GM19035 (cell line): Measurements from ENCODE around the gene MAD1L1.
"Not testable (repeated sequence)": the region's sequence is repeated elsewhere in the genome, so short reads cannot be mapped to it uniquely, and the experiment has no call there.

Source experiments
- ATAC-seq: cut with Tn5 transposase; IDR thresholded peaks from one replicate; pipeline ENCODE4 v1.9.1; 2021; ENCODE audit not compliant: unreplicated experiment

The MAD1L1 gene

DNA sequence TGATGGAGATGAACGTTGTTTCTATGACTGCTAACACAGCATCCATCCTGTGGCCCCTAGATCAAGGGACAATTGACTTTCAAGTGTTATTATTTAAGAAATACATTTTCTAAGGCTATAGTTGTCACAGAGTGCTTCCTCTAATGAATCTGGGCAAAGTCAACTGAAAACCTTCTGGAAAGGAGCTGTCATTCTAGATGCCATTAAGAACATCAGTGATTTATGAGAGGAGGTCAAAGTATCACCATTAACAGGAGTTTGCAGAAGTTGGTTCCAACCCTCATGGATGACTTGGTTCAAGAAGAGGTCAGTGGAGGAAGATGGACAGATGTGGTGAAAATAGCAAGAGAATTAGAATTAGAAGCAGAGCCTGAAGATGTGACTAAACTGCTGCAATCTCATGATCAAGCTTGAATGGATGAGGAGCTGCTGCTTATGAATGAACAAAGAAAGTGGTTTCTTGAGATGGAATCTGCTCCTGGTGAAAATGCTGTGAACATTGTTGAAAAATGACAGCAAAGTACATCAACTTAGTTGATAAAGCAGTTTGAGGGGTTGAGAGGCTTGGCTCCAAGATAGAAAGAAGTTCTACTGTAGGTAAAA lies 400.7 kb downstream of the MAD1L1 start:
- not testable (repeated sequence) for ATAC-seq

DNA sequence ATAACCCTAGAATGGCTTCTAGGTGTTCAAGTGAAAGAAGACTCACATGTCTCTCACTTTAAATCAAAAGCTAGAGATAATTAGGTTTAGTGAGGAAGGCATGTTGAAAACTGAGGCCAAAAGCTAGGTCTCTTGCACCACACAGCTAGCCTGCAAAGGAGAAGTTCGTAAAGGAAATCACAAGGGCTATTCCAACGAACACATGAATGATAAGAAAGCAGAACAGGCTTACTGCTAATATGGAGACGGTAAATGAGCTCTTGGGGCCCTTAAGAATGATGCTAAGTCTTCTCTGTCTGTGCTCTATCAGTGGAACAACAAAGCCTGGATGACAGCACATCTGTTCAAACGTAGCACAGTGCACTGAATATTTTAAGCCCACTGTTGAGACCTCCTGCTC lies 401.3 kb downstream of the MAD1L1 start:
- not testable (repeated sequence) for ATAC-seq

DNA sequence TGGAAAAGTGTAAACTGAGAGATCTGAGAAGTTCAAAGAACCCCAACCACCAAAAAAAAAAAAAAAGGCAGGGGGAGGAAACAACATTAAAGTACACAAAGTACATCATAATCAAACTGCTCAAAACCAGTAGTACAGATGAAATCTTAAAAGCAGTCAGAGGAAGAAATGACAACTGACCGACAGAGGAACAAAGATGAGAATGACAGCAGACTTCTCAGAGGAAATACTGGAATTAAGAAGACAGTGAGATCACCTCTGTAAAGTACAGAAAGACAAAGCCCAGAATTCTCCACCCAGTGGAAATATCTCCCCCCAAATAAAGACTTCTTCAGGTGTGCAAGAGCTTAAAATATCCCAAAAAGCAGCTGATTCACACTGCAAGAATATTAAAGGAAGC lies 403.1 kb downstream of the MAD1L1 start:
- ATAC-seq = not testable (repeated sequence)

DNA sequence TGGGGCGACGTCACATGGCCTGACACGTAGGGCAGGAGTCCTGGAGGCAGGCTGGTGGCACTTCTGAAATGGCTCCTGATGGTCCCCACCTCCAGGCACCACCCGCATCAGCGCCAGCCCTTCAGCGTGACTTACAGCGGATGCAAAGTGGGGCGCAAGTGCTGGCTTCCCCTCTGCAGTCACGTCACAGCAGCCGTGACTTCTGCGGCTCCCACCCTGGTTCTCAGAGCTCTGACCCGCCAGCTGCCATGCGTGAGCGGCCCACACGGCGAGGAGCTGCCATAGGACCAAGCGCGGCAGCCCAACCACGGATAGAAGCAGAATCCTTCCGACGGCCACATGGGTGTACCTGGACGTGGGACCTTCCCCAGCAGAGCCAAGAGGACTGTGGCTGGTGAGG lies 403.6 kb downstream of the MAD1L1 start:
- no peak for ATAC-seq

DNA sequence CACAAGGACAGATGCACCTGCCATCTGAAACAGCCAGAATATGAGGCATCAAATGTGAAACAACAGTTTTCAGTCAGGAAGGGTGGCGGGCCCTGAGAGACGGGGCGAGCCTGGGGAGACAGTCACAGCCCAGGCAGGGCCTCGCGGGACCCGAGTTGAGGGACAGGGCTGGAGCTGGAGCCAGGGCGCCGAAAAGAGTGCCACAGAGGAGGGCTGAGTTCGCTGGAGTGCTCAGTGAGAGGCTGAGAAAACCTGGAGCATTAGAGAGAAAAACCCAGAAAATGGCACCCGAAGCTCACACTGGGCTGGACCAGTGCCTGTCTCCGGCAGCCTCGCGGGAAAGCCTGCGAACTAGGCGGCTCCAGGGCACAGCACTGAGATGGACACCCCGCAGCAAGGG lies 404.6 kb downstream of the MAD1L1 start:
- not testable (repeated sequence) for ATAC-seq

DNA sequence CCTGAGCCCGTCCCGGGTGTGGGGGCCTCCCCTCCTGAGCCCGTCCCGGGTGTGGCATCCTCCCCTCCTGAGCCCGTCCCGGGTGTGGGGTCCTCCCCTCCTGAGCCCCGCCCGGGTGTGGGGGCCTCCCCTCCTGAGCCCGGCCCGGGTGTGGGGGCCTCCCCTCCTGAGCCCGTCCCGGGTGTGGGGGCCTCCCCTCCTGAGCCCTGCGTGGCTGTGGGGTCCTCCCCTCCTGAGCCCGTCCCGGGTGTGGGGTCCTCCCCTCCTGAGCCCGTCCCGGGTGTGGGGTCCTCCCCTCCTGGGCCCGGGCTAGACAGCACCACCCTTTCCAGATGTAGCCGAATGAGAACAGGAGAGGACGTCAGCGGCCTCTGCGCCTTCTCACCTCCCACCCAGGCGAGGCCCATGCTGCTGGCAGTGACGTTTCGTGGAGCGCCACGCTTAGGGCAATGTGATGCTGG lies 405.2 kb downstream of the MAD1L1 start:
- not testable (repeated sequence) for ATAC-seq

DNA sequence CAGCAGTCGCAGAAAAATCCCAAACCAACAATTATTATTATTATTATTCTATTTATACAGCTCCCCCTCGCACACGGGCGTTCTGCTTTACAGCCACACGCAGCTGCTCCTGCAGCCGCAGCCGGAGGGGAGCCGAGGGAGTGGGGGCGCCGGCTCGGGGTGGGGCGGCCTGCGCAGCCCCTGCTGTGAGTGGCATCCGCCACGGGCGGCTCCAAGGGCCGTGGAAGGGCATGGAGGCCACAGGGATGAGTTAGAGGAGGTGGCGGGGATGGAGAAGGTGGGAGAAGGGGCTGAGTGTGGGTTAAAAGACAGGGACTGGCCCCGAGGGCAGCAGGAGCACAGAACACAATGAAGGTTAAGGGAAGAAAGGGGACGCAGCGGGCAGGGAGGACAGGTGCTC lies 405.8 kb downstream of the MAD1L1 start:
- not testable (repeated sequence) for ATAC-seq

DNA sequence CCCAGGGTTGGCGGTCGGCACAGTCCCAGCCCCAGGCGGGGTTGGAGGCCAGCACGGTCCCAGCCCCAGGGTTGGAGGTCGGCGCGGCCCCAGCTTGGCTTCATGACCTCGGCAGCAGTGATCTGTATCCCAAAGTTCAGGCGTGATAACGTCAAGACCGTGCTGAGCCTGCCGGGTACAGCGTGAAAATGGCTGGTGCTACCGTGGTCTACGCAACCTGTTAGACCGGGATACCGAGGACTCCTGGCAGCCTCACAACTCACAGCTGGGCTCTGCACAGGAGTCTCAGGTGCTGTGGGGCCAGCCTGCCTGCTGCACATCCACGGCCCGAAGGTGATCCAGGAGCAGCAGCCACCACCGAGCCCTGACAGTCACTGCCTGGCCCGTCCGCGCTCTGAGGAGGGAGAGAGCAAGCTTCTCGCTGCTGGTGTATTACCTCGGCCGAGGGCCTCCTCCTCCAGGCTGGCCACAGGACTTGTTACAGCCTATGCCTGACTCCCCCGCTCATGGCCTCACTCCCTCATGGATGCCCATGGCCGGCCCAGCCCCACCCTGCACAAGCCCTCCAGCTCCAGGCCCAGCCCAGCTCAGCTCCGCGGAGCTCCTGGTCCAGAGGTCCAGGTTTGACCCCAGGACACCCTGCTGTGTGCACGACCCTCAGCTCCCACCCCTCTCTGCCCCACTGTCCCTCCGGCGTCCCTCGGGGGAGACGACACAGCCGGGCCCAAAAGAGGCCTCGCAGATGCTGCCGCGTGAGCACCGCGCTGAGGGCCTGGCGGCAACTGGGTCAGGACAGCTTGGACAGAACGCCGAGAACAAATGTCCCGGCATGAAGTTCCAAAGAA lies 406.6 kb downstream of the MAD1L1 start:
- no peak for ATAC-seq

DNA sequence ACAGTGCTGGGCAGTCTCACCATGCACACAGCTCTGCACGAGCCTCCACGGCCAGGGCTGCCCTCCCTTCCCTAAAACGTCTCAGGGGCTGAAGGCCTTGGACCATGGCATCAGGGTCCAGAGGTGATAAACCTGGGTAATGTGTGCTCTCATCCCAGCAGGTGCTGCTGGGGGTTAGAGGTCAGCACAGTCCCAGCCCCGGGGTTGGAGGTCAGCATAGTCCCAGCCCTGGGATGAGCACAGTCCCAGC lies 407.2 kb downstream of the MAD1L1 start:
- not testable (repeated sequence) for ATAC-seq

DNA sequence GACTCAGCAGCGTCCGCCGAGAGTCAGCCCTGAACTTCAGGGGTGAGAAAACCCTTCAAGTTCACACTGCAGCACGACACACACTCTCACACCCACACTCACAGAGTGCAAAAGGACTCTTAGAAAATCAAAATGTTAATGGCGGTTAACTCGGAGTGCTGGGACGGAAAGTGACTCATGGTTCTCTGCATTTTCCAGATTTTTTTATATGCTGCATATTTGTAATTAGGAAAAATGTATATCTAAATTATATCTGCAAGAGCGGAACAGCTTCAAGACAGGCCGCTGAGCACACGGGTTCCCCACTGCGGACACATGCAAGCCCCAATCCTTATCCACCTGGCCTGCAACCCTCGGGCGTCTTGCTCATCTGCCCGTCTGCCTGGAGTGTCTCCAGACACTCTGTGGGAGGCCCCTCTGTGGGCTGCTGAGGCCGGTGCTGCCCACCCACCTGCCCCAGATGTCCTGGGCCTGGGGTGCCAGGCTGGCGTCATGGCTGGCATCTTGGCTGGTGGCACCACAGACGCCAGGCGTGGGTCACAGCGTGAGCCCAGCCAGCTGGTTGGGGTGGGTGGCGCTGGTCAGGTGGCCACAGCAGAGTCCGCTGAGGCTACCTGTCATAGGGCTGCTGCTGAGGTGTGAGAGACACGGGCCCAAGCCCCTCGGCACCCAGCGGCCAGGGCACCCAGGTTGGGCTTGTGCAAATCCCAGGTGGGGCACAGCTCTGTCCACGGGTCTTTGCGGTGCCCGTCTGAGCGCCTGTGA lies 407.7 kb downstream of the MAD1L1 start:
- not testable (repeated sequence) for ATAC-seq

DNA sequence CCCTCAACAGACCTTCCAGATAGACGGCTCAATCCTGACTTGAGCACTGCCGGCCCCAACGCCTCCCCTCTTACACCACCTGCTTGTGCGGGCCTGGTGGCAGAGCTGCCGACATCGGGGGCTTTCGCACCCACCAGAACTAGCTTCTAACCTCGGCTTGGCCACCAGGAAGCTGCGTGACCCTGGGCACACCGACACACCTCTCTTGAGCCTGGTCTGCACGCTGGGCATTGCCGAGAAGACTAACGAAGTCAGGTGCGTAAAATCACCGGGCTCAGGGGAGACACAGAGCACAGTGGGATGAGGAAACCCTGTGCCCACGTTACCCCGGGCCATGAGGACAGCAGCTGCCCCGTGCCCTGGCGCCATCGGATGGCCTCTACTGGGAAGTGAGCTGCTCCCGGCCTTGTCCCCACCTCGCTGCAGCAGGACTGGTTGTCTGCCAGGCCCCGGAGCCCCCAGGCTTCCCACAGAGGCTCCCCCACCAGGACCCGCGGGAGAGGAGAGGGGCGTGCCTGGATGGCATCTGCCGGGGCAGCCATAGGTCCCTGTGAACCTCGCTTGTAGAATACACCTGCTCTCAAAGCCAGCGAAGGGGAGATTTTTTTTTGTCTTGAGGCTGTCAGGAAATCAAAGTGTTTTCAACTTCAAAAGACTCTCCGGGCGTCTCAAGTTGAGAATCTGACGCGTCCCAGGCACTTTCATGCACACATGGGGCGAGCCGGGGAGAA lies 408.4 kb downstream of the MAD1L1 start:
- ATAC-seq = not testable (repeated sequence)

DNA sequence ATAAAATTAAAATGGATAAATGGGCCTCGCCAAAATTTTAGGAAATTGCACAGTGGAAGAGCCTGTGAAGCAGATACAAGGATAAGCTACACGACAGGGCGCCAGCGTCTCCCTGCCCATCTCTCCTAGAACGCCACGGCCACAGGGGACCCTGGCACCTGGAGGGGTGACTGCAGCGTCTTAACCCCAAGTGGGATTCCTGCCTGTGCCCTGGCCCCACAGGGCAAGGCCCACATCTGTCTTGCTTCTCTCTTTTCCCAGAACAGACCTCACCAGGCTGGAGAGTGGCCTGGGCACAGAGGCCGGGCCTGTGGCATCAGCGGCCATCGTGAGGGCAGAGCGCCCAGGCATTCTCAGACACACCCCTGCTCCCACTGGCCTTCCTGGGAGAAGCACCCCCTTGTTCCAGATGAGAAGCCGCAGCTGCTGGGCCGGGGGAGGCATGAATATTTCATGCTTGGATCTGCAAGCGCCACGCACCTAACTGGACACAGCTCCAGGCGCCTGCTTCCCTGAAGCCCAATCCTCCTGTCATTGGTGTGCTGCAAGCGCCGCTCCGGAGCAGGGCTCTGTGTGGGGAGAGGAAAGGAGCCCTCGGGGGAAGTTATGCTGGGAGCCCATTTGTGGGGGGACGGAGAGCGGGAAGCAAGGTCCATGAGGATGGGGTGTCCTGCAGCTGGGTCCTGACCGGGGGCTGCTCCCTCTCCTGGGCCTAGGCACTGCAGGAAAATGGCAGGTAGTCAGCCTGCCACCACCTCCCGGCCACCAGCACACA lies 409.2 kb downstream of the MAD1L1 start:
- ATAC-seq = no peak

DNA sequence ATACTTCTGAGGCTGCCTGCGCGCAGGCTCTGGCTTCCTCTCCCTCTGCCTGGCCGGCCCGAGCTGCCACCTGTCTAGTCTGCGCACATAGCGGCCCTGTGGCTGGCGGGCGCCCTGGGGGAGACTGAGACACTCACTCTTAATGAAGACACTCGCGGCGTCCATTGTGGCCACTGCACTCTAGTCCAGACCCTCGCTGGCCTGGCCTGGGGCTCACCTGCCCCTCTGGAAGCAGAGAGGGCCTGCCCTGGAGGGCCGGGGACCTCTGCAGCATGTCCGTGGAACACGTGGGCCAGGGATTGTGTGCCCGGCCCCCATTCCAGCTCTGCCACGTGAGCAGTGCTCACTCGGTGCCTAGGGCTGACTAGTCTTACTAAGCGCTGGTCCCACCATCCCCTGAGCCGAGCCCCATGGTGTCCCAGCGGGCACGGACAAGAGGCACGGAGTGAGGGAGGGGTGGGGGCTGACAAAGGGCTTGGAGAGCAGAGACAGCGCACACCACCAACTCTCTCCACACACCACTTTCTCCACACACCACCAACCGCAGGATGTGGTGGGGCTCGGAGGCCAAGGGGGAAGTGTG lies 413.4 kb downstream of the MAD1L1 start:
- no peak for ATAC-seq

DNA sequence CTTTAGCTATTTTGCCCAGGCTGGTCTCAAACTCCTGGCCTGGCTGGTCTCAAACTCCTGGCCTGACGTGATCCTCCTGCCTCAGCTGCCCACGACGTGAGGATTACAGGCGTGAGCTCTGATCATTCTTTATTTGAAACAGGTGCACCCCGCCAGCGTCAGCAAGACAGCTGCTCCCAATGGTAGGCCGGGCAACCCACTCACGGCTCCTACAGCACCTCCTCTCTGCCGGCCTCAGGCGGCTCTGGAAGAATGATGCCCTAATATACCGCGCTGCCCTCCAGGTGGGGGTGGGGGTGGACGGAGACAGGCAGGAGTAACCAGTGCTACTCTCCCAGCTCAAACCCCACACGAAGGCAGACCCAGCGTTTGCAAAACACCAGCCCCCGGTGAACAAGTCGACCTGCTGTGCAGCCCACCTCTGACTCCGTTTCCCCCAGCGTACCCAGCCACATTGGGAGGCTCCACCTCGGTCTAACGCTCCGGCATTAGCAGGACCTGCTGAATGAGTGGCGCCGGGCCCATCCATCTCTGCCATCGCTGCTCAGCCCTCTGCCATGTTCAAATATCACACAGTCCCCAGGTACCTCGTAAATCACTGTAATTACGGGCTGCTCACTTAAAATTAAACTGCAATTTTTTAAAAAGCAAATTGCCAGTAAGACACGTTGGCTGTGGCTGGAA lies 414.0 kb downstream of the MAD1L1 start:
- ATAC-seq = no peak

DNA sequence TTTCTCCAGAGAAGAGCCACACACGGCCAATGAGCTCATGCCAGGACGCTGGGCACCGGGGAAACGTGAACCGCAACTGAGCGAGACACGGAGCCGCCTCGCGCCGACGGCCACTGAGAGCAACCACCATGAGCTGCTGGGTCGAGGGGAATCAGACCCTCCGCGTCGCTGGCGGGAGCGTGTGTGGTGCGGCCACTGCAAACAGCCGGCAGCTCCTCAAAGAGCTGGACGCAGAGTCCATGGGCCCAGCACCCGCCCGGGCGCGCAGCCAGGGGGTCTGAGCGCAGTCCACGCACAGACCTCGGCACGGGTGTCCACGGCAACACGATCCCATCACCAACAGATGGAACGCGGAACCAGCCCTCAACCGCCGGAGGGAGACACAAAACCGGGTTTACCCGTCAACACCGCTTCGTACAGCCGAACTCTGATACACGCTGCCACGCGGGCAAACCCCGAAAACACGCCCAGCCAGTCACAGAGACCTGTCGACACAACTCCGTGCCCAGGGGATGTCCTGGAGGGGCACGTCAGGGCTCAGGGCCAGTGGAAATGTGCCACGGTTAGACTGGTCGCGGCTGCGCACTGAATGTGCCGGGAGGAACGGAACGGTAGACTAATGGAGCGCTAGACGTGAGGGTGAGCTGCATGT lies 415.6 kb downstream of the MAD1L1 start:
- no peak for ATAC-seq

DNA sequence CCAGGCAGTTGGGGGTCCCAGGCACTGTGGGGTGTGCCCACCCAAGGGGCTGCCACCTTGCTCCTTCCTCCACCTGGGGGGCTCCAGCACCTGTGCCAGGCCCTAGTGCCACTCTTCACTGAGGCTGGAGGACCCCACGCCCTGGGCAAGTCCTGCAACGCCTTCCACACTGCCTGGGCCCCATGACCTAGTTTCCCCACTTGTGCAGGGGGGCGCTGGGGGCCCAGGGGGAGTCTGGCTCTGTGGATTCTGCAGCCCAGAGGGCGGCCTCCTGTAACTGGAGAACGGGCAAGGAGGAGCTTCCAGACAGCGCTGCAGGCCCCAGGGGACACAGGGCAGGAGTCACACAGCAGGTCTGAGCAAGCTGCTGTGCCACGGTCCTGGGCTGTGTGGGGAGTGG lies 416.3 kb downstream of the MAD1L1 start:
- not testable (repeated sequence) for ATAC-seq

DNA sequence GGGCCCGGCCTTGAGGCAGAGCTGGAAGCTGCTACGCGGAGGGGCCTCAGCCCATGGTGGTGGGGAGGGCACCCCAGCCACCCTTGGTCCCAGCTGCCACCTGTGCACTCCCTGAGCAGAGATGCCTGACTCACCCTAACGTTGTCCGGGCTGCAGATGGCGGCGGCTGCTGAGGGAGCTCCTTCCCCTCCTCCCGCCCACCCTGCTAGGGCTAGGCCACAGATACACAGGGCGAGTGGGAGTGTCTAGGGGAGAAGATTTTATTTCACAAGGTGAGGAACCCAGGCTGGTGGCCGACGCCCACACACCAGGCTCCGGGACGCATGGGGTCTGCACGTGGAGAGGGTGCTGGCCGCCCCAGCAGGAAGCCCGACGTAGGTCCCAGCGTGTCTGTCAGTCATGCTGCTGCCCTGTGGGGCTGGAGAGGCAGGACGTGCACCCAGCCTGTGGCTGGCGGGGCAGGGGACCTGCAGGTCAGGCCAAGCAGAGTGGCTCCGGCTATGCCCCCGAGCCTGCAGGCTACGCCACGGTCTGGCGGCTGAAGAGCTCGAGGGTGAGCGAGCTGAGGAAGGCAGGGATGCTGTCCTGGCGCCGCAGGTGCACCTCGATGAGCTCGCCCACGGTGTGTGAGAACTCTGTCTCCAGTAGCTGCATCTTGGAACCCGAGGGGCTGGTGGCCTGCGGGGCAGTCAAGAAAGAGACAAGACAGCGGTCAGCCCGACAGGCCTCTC lies 417.0 kb downstream of the MAD1L1 start:
- ATAC-seq = not testable (repeated sequence)

DNA sequence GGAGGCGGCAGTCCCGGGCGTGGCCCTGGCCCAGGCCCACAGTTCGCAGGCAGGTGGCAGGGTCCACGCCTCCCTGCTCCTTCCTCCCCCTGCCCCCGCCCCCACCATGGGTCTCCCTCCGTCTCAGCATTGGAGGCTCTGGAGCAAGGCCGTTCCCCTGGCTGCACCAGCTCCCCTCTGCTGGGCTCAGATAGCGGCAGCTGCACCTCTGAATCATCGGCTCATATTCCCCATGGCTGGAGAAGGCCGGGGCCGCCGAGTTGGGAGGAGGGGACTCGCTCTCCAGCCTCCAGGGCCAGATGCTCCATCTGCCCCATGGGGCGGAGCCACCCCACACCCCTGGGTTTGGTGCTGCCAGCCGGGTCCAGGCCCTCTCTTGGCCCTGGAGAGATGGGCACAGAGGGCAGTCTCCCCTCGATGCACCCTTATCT lies 417.7 kb downstream of the MAD1L1 start:
- ATAC-seq = no peak
